Measurements from ENCODE around the gene FSTL4. TPM values are rescaled to one million over a fixed set of nuclear protein-coding genes. Genes with fewer than 3 reads are reported as not detected.

FSTL4 gene
- total RNA-seq, 1 donor from 2014 or later = not detected

DNA sequence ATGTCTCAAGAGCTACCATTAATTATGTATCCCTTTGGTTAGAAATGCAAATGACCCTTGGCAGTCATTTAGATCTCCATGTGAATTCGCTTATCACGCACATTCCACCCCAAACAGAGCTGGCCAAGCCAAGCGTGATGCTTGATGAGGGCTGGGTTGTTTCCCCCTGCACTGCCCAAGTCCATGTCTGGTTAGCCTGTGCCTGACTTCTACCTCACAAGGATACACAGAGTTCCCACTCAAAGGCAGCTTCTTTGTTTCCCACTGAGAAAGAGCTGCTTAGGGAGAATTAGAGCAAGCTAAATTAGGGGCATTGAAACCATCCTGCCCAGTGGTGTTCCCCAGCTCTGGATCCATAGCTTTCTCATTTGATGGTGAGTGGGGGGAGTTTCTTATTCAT lies 87.2 kb downstream of the FSTL4 start:
- intact Hi-C loops (cut with DNase I) = no loop called here
- no peak for DNase-seq
- no peak for ATAC-seq (ENCODE audit: poor library complexity)

DNA sequence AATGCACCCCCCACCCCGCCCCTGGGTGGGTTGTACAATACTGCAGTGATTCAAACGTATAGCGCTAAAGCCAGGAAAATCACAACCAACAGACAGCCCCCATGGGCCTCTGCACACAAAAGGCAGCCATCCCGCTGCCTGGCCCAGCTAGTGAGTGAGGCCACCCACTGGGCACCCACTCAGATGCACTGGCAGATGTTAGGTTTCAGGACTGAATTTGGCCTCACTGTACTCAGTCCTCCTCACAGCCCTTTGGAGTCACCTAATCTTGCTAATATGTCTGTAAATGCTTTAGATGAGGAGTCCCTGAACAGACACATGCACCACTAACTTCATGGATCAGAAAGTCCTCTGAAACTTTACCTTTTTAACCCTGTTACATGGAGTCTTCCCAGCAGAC lies 87.7 kb downstream of the FSTL4 start:
- ATAC-seq (ENCODE audit: poor library complexity) (no peak), DNase-seq (no peak)
- intact Hi-C loops (cut with DNase I) = no loop called here

DNA sequence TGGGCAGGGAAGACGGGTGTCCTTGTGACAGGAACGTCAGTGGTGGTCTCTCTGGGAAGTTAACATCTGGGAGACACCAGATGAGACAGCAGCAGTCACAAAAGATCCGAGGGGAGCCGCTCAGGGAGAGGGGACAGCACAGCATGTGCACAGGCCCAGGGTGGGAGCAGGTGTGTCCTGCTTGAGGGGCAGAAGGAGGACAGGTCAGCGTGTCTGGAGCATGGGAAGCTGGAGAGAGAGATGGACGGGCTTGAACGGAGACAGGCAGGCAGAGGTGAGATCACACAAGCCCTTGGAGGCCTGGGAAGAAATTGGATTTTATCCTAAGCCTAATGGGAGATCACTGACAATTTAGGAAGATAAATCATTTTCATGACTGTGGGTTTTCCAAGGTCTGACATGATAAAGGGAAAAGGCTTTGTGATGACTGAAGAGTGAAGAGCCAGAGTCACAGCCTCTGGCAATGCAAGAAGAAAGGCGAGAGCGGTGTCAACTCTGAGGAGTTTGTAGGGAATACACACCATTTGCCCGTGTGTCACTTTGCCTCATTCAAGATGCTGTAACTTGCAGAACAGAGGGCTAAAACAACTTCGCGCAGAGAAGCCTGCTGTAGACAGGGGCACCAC lies 88.3 kb downstream of the FSTL4 start:
- intact Hi-C loops (cut with DNase I) = no loop called here
- DNase-seq (no peak), ATAC-seq (ENCODE audit: poor library complexity) (no peak)

DNA sequence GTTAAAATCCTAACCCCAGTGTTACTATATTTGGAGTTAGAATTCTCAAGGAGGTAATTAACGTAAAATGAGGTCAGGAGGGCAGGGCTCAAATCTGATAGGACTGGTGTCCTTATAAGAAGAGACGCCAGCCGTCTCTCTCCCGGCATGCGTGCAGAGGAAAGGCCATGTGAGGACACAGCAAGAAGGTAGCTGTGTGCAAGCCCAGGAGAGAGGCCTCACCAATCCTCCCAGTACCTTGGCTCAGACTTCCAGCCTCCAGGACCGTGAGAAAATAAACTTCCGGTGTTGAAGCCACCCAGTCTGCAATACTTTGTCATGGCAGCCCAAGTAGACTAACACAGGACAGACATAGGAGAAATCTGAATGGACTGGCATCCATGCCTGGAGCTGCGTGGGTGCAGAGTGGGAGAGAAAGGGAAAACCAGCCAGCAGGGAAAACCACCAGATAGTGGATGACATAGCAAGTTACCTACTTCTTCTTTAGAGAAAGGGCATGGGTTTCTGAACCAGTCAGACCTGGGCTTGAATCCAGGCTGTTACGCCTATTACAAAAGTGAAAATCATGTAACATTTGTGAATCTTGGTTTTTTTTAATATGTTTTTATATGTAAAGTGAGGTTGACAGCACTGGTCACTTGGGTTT lies 89.2 kb downstream of the FSTL4 start:
- ATAC-seq (ENCODE audit: poor library complexity) = no peak
- intact Hi-C loops (cut with DNase I) = no loop called here
- DNase-seq = no peak

DNA sequence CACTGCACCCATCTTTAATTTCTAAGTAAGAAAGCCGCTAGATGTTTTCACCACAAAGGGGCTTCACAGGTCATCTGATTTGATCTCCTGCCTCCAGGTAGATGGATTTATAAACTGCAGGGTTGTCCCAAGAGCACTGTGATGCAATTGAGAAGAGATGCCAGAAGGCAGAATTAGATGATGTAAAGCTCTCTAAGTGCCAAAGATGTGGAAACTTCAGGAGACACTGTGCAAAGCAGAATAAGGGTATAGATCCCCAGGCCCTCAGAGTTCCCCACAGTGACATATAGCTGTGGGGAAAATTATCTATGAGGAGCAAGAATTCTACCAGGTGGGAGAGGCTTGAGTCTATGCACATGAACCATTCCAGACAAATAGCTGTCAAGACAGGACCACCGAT lies 90.5 kb downstream of the FSTL4 start:
- intact Hi-C loops (cut with DNase I) = no loop called here
- DNase-seq (no peak), ATAC-seq (ENCODE audit: poor library complexity) (no peak)

DNA sequence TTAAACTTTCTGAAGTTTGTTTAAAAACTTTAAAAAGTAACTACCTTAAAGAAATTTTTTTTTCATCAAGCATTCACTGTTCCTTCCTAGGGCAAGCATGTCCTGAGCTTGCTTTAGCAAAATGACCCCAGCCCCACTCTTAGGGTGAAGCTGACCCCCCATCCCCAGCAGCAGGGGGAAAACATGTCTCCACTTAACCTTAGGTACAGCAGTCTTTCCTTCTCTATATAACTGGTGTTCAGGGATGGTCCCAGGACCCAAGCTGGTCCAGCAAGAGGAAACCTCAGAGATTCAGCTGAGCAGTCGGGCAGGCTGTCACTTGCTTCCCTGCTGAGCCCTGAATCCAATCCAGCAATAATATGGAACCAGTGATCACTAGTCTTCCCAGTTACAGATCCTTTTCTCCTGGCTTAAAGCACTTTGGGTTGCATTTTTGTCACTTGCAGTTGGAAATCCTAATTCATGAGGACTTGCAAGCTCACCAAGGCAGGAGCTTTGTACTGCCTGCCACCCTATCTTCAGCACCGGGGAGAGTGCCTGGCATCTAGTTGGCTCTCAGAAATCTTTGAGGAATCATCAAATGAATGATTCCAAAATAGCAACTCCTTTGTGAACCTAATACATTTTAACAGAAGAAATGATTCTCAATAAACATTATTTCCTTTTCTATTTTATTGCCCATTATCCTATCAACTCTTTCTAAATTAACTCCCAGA lies 91.2 kb downstream of the FSTL4 start:
- ATAC-seq (ENCODE audit: poor library complexity) = no peak
- intact Hi-C loops (cut with DNase I) = no loop called here
- DNase-seq = no peak

DNA sequence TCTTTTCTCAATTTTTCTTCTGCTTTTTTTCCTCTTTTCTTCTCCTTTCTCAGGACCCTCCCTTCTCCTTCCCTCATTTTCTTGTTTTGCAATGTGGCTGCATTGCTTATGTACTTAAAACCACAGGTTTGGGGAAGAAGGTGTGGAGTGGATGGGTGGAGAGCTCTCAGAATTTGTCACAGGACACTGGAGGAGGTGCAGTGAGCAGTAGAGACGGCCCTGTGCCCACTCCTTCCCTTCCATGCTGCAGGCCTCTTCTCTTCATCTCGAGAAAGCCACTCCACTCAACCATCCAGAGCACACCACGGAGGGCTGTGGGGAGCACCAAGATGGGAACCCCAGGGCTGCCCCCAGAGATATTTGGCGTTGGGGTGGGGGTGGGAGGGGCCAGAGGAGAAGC lies 92.3 kb downstream of the FSTL4 start:
- intact Hi-C loops (cut with DNase I) = no loop called here
- ATAC-seq (ENCODE audit: poor library complexity) (no peak), DNase-seq (no peak)

DNA sequence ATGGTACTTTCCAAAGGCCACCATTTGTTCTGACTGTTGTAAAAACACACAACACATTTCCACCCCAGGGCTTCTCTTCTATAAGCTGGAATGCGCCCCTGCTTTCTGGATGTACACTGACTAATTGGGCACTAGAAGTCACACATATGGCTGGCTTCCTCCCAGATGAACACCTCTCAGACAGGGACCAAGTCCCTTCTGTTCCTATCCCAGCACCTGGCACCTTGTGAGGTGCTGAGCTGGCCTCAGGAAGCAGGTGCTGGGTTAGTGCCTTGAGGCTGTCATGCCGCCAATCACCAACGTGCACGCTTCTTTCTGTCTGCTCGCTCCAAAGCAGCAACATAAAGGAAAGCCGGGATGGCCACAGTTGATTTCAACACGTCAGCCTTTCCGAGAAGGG lies 93.2 kb downstream of the FSTL4 start:
- no peak for DNase-seq
- intact Hi-C loops (cut with DNase I) = no loop called here
- no peak for ATAC-seq (ENCODE audit: poor library complexity)

DNA sequence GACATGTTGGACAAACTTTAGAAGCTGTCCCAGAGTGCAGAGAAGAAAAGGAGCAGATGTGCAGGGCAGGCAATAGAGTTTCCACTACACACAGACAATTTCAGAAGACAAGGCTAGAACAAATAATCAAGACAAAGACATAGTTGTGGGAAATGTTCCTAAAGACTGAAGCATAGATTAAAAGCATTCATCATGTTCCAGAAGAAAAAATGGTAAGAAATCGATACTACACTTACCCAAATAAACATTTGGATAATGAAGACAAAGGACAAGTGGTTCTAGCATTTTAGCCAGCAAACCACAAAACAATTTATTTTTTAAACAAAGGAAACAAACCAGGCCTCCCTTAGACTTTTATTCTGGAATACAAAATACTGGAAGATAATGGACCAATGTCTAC lies 97.9 kb downstream of the FSTL4 start:
- intact Hi-C loops (cut with DNase I) = no loop called here
- ATAC-seq (ENCODE audit: poor library complexity) (no peak), DNase-seq (no peak)

DNA sequence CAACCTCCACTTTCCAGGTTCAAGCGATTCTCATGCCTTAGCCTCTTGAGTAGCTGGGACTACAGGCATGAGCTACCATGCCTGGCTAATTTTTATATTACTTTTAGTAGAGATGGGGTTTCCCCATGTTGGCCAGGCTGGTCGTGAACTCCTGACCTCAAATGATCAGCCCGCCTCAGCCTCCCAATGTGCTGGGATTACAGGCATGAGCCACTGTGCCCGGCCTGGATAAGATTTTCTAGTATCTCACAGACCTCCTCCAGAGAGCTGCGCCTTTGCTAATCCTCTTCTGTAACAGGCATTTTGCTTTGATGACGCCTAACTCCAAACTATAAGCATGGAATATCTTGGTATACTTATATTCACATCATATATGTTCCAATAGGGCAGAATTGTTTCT lies 99.4 kb downstream of the FSTL4 start:
- ATAC-seq (ENCODE audit: poor library complexity) (no peak), DNase-seq (no peak)
- intact Hi-C loops (cut with DNase I) = no loop called here

DNA sequence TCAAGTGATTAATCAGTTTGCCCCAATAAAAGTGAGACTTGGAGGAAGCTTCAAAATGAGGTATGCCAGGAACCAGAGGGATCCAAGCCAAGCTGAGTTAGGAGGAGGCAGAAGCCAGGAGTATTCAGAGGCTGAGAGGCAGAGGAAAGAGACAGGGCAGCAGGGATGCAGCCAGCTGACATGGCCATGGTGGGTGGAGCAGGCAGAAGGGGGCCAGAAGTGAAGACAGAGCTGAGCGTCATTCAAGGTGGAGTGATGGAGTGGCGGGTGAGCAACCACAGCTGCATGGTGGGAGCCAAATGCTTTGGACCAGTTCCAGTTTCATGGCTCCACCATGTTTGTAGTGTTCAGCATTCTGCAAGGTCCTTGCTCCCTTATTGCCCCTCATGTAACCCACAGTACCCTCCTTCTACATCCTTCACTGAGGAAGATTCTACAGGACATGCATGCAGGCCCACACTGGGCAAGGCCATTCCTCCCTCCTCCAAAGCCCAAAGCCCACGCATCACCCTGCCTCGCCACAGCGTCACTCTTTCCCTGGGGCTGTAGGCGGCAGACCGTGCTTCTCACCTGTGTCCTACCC lies 100.6 kb downstream of the FSTL4 start:
- DNase-seq (no peak), ATAC-seq (ENCODE audit: poor library complexity) (no peak)
- intact Hi-C loops (cut with DNase I) = no loop called here

DNA sequence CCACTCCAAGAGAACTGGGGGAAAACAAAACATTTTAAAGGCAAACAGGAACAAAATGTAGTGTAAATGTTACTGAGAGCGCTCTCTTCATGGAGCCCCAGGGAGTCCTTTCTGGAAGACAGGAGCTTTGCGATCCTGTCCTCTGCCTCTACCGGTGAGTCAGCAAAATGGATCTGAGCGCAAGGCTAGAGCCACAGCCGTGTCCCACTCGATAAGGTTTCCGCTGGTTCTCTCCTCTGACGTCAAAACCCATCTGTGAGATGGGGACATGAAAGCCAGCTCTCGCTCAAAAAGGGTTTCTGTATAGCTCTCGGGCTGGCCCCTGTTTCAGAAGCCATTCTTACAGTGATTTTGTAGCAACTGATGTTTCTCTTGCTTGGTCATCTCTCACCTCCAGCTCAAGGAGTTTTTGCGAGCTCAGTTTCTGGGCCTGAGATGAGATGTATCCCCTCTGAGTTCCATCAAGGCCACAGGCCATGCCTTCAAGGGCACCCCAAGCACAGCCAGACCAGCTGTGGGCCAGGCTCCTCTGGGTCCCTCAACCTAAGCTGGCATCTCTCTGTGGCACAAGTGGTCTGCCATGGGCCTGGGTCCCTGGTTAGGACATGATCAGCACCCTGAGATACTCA lies 101.6 kb downstream of the FSTL4 start:
- intact Hi-C loops (cut with DNase I) = no loop called here
- ATAC-seq (ENCODE audit: poor library complexity) (no peak), DNase-seq (no peak)

DNA sequence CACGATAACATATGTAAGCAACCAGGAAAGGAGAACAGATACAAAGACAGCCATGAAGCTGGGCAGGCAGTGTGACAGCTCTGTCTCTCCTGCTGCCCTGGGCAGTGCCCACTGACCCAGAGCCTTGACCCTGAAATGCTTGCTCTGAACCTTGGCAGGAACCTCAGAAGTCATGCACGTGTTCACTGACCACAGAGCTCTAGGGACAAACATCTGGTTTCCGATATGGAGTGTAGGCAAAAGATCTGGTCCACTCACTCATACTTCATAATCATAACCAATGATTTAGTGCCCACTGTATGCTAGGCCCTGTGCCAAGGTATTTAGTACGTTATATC lies 102.6 kb downstream of the FSTL4 start:
- DNase-seq (no peak), ATAC-seq (ENCODE audit: poor library complexity) (no peak)
- intact Hi-C loops (cut with DNase I) = no loop called here

DNA sequence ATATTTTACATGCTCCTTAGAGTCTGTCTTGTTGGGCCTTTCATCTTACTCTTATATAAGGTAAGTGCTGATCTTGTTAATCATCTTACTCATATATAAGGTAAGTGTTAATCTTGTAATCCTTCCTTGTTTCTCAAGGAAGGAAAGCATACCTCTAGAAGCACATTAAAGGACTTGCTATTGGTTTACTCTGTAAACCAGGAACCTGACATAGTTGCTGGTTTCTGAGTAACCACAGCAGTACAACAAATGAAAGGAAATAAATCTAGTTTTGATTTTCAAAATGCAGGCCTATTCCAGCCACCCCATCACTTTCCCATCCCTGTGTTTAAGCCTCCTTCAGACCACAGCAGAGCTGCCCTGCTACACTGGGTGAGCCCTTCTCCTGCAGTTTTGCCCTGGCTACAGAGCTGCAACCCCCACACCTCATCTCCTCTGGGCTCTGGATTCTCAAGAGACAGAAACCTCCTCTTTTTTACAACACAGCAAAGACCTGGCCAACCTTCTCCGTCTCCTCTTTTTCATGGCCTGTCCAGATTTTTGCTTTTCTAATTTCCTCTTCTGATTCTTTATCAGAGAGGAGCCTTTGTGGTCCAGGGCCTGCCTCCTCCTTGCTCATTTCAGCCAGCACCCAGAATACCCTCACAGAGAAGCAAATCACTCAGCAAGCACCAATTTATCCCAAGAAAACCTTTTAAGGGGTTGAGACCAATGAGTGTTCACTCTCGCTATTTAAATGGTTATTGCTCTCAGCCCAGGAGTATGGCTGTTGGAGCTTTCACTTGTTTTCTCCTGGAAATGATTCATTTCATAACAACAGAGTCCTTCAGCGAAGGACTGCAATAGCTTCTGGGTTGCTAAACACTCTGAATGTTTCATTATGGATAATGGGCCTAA lies 103.2 kb downstream of the FSTL4 start:
- DNase-seq (no peak), ATAC-seq (ENCODE audit: poor library complexity) (no peak)
- intact Hi-C loops (cut with DNase I) = no loop called here

DNA sequence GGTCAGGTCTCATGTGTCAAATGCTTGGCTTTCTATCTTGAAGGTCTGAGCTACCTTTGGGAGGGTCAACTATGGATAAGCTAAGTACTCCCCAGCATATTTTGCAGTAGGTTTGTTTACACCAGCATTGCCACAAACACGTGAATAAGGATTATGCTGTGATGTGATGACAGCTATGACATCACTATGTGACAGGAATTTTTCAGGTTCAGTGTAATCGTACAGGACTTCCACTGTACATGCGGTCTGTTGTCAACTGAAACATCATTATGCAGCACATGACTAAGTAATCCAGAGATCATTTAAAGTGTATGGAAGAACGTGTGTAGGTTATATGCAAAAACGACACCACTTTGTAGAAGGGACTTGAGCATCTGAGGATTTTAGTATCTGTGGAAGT lies 104.0 kb downstream of the FSTL4 start:
- DNase-seq = no peak
- intact Hi-C loops (cut with DNase I) = no loop called here
- ATAC-seq (ENCODE audit: poor library complexity) = no peak

DNA sequence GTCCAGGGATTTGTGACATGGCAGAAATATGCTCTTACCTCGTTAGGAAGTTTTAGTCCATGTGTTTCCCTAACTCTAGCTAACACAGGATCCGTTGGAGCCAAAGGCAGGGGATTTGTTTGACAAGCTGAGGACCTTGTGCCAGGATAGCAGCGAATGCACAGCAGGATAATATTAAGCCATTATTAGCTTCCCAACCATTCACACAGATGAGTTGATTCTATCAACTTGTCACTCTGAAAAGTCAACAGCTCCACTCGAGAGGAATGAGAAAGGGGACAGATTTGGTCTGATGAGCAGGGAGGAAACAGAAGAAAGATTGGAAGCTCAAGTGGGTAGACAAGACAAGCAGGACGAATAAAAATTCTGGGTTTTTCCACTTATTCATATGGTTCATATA lies 106.2 kb downstream of the FSTL4 start:
- intact Hi-C loops (cut with DNase I) = no loop called here
- DNase-seq (no peak), ATAC-seq (ENCODE audit: poor library complexity) (no peak)

DNA sequence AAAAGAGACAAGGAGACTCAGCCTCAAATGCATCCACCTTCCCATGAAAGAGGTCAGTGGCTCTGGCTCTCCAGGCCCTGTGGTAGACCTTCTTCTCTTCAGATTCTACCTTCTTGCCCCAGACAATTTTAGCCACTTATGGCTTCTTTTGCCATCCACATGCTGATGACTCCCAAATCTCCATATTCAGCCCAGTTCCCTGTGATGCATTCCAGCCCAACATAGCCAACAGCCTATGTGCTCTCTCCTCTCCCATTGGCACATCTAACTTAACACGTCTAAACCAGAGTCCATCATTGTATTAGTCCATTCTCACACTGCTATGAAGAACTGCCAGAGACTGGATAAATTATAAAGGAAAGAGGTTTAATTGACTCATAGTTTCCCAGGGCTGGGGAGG lies 108.8 kb downstream of the FSTL4 start:
- intact Hi-C loops (cut with DNase I) = no loop called here
- no peak for DNase-seq
- no peak for ATAC-seq (ENCODE audit: poor library complexity)

DNA sequence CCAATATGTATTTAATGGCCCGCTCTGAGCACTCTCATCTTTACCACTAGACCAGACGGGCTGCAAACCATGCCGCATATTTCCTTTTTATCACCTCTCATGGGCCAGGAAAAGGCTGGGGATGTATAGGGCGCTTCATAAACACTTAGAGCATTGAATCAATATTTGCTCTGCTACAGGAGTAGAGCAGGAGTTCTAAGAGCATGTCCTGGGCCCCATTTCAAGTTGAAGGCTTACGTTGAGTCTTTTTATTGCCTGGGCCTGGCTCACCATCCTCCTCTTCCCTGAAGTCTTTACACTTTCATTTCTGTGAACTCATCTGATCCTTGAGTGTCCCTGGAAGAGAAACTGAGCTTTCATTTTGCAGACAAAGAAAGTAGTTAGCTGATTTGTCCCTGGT lies 112.4 kb downstream of the FSTL4 start:
- ATAC-seq (ENCODE audit: poor library complexity) (no peak), DNase-seq (no peak)
- intact Hi-C loops (cut with DNase I) = no loop called here

Measured in Right ventricle myocardium superior (tissue), 1 donor.